GM12801 (cell line): Measurements from ENCODE around the gene ADAMTS3.

ENCODE experiments used
- TF ChIP-seq, protein P1 (sequence below): IDR thresholded peaks from one replicate; pipeline ENCODE4 v1.5.1; 2011; ENCODE audit warnings: control low read depth; ENCODE audit not compliant: insufficient read length; ENCODE audit errors: extremely low read depth

The ADAMTS3 gene

DNA sequence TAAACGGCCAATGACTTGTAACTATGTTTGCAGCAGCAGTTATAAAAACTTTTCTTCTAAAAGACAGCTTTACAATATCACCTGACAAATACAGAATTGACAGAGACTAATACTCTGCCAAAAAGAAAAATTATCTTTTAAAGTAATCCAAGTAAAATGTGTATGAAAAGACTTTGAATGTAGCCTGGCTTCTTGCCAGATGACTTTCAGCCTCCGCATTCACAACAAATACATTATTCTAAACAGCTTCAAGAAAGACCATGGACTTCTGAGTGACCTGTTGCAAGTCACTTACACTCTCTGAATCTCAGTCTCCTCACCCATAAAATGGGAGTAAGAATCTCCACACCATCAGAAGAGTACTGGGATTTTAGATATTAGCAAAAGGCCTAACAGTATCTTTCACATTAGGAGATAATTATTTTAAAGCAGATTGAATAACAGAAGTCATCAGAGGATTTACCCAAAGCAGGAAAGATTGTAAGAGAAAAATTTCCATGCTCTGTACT is 2.5 kb downstream of the ADAMTS3 start:
- TF ChIP-seq, protein P1, sequence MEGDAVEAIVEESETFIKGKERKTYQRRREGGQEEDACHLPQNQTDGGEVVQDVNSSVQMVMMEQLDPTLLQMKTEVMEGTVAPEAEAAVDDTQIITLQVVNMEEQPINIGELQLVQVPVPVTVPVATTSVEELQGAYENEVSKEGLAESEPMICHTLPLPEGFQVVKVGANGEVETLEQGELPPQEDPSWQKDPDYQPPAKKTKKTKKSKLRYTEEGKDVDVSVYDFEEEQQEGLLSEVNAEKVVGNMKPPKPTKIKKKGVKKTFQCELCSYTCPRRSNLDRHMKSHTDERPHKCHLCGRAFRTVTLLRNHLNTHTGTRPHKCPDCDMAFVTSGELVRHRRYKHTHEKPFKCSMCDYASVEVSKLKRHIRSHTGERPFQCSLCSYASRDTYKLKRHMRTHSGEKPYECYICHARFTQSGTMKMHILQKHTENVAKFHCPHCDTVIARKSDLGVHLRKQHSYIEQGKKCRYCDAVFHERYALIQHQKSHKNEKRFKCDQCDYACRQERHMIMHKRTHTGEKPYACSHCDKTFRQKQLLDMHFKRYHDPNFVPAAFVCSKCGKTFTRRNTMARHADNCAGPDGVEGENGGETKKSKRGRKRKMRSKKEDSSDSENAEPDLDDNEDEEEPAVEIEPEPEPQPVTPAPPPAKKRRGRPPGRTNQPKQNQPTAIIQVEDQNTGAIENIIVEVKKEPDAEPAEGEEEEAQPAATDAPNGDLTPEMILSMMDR, result no peak

DNA sequence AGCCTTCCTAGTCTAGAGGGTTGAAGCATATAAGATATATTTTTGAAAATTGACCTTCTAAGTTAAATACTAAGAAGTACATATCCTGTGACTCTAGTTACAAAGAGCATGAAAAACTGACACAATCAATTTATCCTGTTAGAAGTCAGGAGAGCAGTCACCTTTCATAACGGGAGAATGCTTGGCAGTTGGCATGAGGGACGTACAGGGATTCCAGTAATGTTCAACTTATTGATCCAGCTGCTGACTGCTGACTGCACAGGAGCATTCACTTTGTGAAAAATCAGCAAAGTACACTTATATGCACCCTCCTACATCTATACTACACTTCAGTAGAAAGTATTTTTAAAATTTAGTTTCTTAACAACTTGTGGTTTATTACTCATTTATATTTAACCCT is 4.2 kb downstream of the ADAMTS3 start:
- TF ChIP-seq, protein P1, result no peak

DNA sequence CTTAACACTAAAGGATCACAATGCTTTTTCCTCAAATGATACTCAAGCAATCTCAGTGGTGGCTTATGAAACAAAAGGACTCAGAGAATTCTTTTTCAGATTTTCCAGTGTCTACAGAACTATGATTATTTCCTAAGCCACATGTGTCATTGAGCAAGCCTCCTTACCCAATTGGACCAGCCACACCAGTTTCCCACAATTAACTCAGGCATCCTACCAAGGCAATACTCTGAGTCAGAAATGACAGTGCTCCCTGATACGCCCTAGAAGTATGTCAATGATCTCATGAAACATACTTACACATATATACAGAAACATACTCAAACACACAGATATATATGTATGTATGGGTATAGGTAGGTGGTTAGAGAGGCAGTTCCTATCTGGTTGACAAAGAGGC is 4.8 kb downstream of the ADAMTS3 start:
- TF ChIP-seq, protein P1, result no peak

DNA sequence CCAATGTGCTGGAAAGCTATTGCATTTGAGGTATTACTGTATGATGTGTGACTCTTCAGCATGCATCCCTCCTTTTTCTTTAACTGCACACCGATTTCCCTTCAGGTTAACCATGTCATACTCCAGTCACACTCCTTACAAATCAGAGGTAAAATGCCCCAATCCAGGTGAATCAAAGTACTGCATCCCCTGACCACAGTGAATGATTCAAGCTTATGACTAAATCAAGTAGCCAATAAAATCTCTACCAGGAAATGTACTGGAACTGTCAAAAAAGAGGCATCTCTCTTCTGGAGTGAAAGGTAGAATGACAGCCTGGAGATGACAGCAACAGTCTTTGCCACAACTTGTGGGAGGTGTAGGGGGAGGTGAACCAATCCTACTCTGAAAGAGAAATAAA is 10.4 kb downstream of the ADAMTS3 start:
- TF ChIP-seq, protein P1, result no peak

DNA sequence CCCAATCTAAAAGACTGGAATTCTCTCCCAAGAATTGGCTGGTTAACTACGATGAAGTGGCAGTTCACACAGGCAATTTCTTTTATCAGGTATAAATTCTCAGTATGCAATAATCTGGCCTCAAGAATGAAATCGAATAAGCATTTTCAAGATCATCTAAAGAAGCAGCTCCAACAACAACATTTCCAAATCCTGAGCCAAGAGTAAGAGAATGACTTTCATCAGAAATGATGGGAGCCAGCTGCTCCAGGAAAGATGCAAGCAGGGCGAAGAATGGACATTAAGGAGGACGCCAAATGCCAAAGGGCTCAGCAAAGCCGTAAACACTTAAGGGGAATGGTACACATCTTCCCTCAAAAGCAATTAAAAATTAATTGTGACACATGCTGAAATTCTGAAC is 12.0 kb downstream of the ADAMTS3 start:
- TF ChIP-seq, protein P1, result no peak

DNA sequence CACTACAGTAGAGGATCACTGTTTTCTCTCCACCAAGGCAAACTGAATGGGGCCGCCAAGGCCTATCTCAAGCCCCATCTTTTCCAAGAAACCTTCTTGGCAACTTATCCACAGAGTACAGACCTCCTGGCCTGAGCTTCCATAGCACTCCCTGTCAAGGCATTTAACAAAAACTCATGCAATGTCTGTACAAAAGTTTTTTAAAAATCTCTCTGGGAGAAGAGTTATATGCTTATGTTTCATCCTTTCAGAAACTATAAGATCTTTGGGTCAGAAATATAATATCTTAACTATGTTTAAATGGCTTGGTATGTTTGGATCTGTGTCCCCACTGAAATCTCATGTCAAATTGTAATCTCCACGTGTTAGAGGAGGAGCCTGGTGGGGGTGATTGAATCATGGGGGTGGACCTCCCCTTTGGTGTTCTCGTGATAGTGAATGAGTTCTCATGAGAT is 13.6 kb downstream of the ADAMTS3 start:
- TF ChIP-seq, protein P1, result no peak

DNA sequence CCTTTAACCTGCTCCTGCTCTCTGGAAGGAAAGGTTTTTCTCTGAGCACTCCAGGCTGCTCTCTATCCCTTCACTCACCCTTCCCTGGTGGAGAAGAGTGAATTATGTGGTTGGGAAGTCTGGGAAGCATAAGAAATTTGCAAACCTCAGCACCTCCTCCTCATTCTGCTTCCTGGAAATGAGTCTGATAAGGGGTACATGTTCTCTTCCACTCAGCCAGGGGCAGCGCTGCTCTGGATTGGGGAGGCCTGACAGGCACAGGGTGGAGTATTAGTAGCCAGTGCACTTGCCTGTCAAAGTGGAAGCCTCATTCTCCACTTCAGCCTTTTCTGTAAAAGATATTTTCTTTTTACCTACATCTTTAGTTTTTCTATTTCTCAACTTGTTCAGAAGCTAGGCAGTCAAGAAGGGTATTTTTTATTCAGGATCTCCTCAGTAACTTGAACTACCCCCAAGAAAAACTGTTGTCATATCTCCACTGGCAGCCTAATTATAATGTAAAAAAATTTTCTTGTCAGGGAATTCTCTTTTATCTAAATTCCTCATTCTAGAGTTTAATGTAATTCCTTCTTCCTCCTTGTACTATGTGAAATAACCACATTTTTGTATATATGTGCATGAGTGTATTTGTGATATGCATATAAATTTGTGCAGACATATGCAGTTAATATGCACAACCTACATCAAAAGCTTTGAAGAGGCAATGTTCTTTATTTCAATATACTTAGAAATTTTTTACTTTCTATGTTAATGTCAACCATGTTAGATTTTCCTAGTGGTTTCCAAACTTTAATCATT is 15.3 kb downstream of the ADAMTS3 start:
- TF ChIP-seq, protein P1, result no peak
